Epithelial cell of esophagus (primary cell): ENCODE results near the gene PREB.

Source experiments
- DNase-seq: peaks from one replicate; pipeline ENCODE4 v3.0.0; 2010; ENCODE audit warnings: low read depth
- H3K4me3 ChIP-seq: 2 replicates; pipeline ENCODE4 v1.5.1; 2011; ENCODE audit warnings: mild to moderate bottlenecking, low read length, control low read depth
- CTCF ChIP-seq: IDR thresholded peaks from 2 replicates; pipeline ENCODE4 v1.5.1; 2011; ENCODE audit warnings: low read depth, mild to moderate bottlenecking, low read length, control low read depth, inconsistent platforms; ENCODE audit not compliant: insufficient read depth; ENCODE audit errors: missing control alignments

Gene PREB

GRCh38 chr2:27152102-27152795 lies 17.8 kb upstream of the PREB start:
- no peak for DNase-seq
- no peak for TF ChIP-seq CTCF
- no peak overlapping the region for H3K4me3 ChIP-seq

- no peak overlapping the region for H3K4me3 ChIP-seq
Measured at GRCh38 chr2:27150639-27151230, 16.3 kb upstream of the PREB start.

GRCh38 chr2:27149570-27150405 lies 15.4 kb upstream of the PREB start:
- DNase-seq, result no peak
- TF ChIP-seq CTCF, result no peak
- no peak overlapping the region for H3K4me3 ChIP-seq

More at GRCh38 chr2:27150639-27151230, 16.3 kb upstream of the PREB start:
- no peak for TF ChIP-seq CTCF
- no peak for DNase-seq

GRCh38 chr2:27148801-27149439 lies 14.5 kb upstream of the PREB start, which contains the start of gene TCF23:
TCF23 (plus strand) TSS chr2:27149004; CDS start chr2:27149134, 130 bp downstream.
- no peak for TF ChIP-seq CTCF
- DNase-seq, result no peak
- no peak within 1 kb of the TSS for H3K4me3 ChIP-seq

- DNase-seq, result no peak
- H3K4me3 ChIP-seq, result no peak overlapping the region
- TF ChIP-seq CTCF, result no peak
Measured at GRCh38 chr2:27147935-27148334, 13.5 kb upstream of the PREB start.

GRCh38 chr2:27145682-27146081 lies 11.2 kb upstream of the PREB start:
- no peak overlapping the region for H3K4me3 ChIP-seq
- no peak for TF ChIP-seq CTCF
- no peak for DNase-seq
